K562 (cell line): Measurements from ENCODE around the gene WDR86. TPM values are rescaled to one million over a fixed set of nuclear protein-coding genes. Genes with fewer than 3 reads are reported as not detected.

ENCODE experiments used
- C11orf30 ChIP-seq: fragments of 450-650 bp; IDR thresholded peaks from 2 replicates; pipeline ENCODE4 v1.6.1; 2016; ENCODE audit warnings: low read depth, mild to moderate bottlenecking
- CBX3 ChIP-seq, 2 experiments: IDR thresholded peaks; 1 replicate in 1 of 2; 2 replicates in 1 of 2; pipeline ENCODE4 v1.6.1; 2012; ENCODE audit warnings: inconsistent platforms in 2 of 2, low read length in 2 of 2, borderline replicate concordance in 1 of 2, control low read depth in 1 of 2
- CHD4 ChIP-seq: fragments of 200-600 bp; sonication (generic); IDR thresholded peaks from 3 replicates; pipeline ENCODE4 v1.6.1; 2012; ENCODE audit warnings: low read depth, mild to moderate bottlenecking, mixed read lengths, low read length, inconsistent platforms; ENCODE audit not compliant: insufficient read depth, insufficient replicate concordance, poor library complexity, severe bottlenecking
- EGR1 ChIP-seq: fragments of 450-650 bp; conservative IDR thresholded peaks from 2 replicates; pipeline ENCODE4 v1.6.1; 2017; ENCODE audit warnings: mild to moderate bottlenecking
- FOSL1 ChIP-seq: fragments of 200-800 bp; sonication (Bioruptor generic); conservative IDR thresholded peaks from 2 replicates; pipeline ENCODE4 v1.6.1; 2016; ENCODE audit warnings: missing genetic modification characterization, missing compliant biosample characterization
- FOXK1 ChIP-seq: sonication (generic); formaldehyde crosslinking; IDR thresholded peaks from 2 replicates; pipeline ENCODE4 v1.8.0; 2022; ENCODE audit warnings: missing genetic modification reagents, mild to moderate bottlenecking, borderline replicate concordance
- HCFC1 ChIP-seq: IDR thresholded peaks from 2 replicates; pipeline ENCODE4 v1.6.1; 2012; ENCODE audit warnings: low read depth, low read length, improper control_type of control experiment
- KDM1A ChIP-seq, 2 experiments: fragments of 450-650 bp; IDR thresholded peaks; 2 replicates each; pipeline ENCODE4 v1.6.1; 2016; ENCODE audit warnings: mild to moderate bottlenecking in 2 of 2
- LEF1 ChIP-seq: fragments of 450-650 bp; IDR thresholded peaks from 2 replicates; pipeline ENCODE4 v1.6.1; 2016; ENCODE audit warnings: mild to moderate bottlenecking
- MTA3 ChIP-seq: fragments of 450-650 bp; formaldehyde crosslinking; IDR thresholded peaks from 2 replicates; pipeline ENCODE4 v1.6.1; 2017; ENCODE audit warnings: mild to moderate bottlenecking, borderline replicate concordance
- MYC ChIP-seq, 2 experiments: fragments of 250-450 bp in 1 of 2; sonication (Bioruptor Pico) in 1 of 2; IDR thresholded peaks; 2 replicates each; pipeline versions ENCODE4 v1.5.1 to v1.6.1; 2012 to 2021; ENCODE audit warnings: low read depth in 2 of 2, borderline replicate concordance in 1 of 2, improper control_type of control experiment in 1 of 2, low read length in 1 of 2, mild to moderate bottlenecking in 1 of 2, moderate library complexity in 1 of 2
- POLR2AphosphoS5 ChIP-seq: IDR thresholded peaks from 2 replicates; pipeline ENCODE4 v1.6.1; 2011; ENCODE audit warnings: mild to moderate bottlenecking, low read depth, low read length, moderate library complexity; ENCODE audit not compliant: control insufficient read depth, insufficient read depth
- RBFOX2 ChIP-seq: fragments of 200-400 bp; formaldehyde crosslinking; IDR thresholded peaks from 2 replicates; pipeline ENCODE4 v1.6.1; 2017; ENCODE audit warnings: low read depth, mild to moderate bottlenecking, low read length, moderate library complexity
- SPI1 ChIP-seq: IDR thresholded peaks from 2 replicates; pipeline ENCODE4 v1.6.1; 2011; ENCODE audit warnings: low read depth, low read length, control low read depth, borderline replicate concordance
- TBP ChIP-seq: optimal IDR thresholded peaks from 2 replicates; pipeline ENCODE3; 2011; ENCODE audit warnings: low read depth, low read length, improper control_type of control experiment
- TRIM24 ChIP-seq, 2 experiments: fragments of 450-650 bp; IDR thresholded peaks; 2 replicates each; pipeline ENCODE4 v1.6.1; 2016
- TRIM28 ChIP-seq: fragments of 450-650 bp; IDR thresholded peaks from 2 replicates; pipeline ENCODE4 v1.6.1; 2017
- YY1 ChIP-seq, 3 experiments: IDR thresholded peaks; 2 replicates each; pipeline ENCODE4 v1.6.1; 2011; ENCODE audit warnings: low read length in 2 of 3, mild to moderate bottlenecking in 2 of 3, moderate library complexity in 2 of 3, borderline replicate concordance in 1 of 3, control low read depth in 1 of 3, low read depth in 1 of 3; ENCODE audit not compliant: insufficient read depth in 3 of 3, insufficient replicate concordance in 2 of 3, control insufficient read depth in 1 of 3, insufficient read length in 1 of 3; ENCODE audit errors: extremely low read depth in 1 of 3
- ZBTB17 ChIP-seq: fragments of 450-650 bp; formaldehyde crosslinking; IDR thresholded peaks from 2 replicates; pipeline ENCODE4 v1.4.0; 2020; ENCODE audit warnings: mild to moderate bottlenecking
- ZBTB33 ChIP-seq: sonication (generic); formaldehyde crosslinking; IDR thresholded peaks from 2 replicates; pipeline ENCODE4 v1.8.1; 2023; ENCODE audit warnings: mild to moderate bottlenecking, missing genetic modification reagents
- ZEB2 ChIP-seq: fragments of 450-650 bp; IDR thresholded peaks from 2 replicates; pipeline ENCODE4 v1.6.1; 2016
- ZNF143 ChIP-seq: sonication (generic); formaldehyde crosslinking; IDR thresholded peaks from 2 replicates; pipeline ENCODE4 v1.9.0; 2022; ENCODE audit warnings: mild to moderate bottlenecking, missing genetic modification reagents
- ZNF324 ChIP-seq: fragments of 250-450 bp; sonication (Bioruptor Pico); IDR thresholded peaks from 2 replicates; pipeline ENCODE4 v1.4.0; 2020; ENCODE audit warnings: mild to moderate bottlenecking
- ZNF639 ChIP-seq, 2 experiments: fragments of 200-800 bp in 1 of 2; sonication (Bioruptor generic) in 1 of 2; sonication (generic) in 1 of 2; formaldehyde crosslinking in 1 of 2; IDR thresholded peaks in 1 of 2; conservative IDR thresholded peaks in 1 of 2; 2 replicates each; pipeline versions ENCODE4 v1.5.0 to v1.6.1; 2016 to 2020; ENCODE audit warnings: missing compliant biosample characterization in 1 of 2, missing genetic modification characterization in 1 of 2, missing genetic modification reagents in 1 of 2
- polyA plus RNA-seq, 8 experiments: library from polyadenylated mRNA; depleted of rRNA in 4 of 8; stranded (reverse) in 5 of 8; unstranded in 3 of 8; fragments of >200 nt; fragmentation: Nextera tagmentation in 2 of 8; fragmentation: Illumina TruSeq in 1 of 8; extraction: Ambion mirVana in 2 of 8; extraction: Trizol in 1 of 8; gene quantifications; 2 replicates each; pipeline versions ENCODE4 v1.2.1 to v1.2.3, GENCODE V29; 2011 to 2014; ENCODE audit warnings: inconsistent platforms in 1 of 8, missing spikeins in 1 of 8
- total RNA-seq, 7 experiments: library from RNA; depleted of rRNA in 6 of 7; stranded (reverse); fragments of >200 nt in 6 of 7; fragmentation: Illumina TruSeq in 2 of 7; extraction: Trizol in 2 of 7; gene quantifications; 2 replicates each; pipeline versions ENCODE4 v1.2.1 to v1.2.3, GENCODE V29; 2011 to 2021; ENCODE audit warnings: low replicate concordance in 1 of 7

WDR86 gene
- total and polyA plus RNA-seq, 9 of the 15 experiments (the other 6 are each of a cell fraction or from before 2014, with no cell fraction given) = 0.24 TPM; not detected in 8

- TF ChIP-seq FOSL1 (peak; percentile 93), RBFOX2 (peak; percentile 63), TRIM24 (IDR thresholded peaks at IDR 0.05) (0 out of 4 replicates have a peak, but pooled peaks of 1 of the 2 experiments have one; percentile 17), KDM1A (IDR thresholded peaks at IDR 0.05) (peak in 1 of 2 experiments; percentile 60; a peak in 2 of 4 replicates), YY1 (IDR thresholded peaks at IDR 0.05; ENCODE audit: borderline replicate concordance in 1 of 3, control insufficient read depth in 1 of 3, extremely low read depth in 1 of 3, insufficient read depth in 3 of 3, insufficient read length in 1 of 3, insufficient replicate concordance in 2 of 3, low read depth in 1 of 3, low read length in 2 of 3) (peak in 1 of 3 experiments; percentile 59), FOXK1 (CRISPR knock-in tag) (0 out of 2 replicates have a peak, but pooled peaks have one; percentile 47), TBP (peak; percentile 52), ZBTB17 (CRISPR knock-in tag) (no peak), SPI1 (0 out of 2 replicates have a peak, but pooled peaks have one; percentile 7), CHD4 (no peak), CBX3 (IDR thresholded peaks at IDR 0.05; ENCODE audit: borderline replicate concordance in 1 of 2, low read length in 2 of 2) (0 out of 3 replicates have a peak, but pooled peaks of 1 of the 2 experiments have one; percentile 7), ZNF324 (CRISPR knock-in tag) (no peak), MTA3 (no peak), TRIM28 (no peak), LEF1 (peak; percentile 64; the same call in 1 of the 2 replicates), ZNF143 (CRISPR knock-in tag) (no peak), HCFC1 (0 out of 2 replicates have a peak, but pooled peaks have one; percentile 22), ZEB2 (no peak), ZBTB33 (CRISPR knock-in tag) (peak; percentile 87), C11orf30 (peak; percentile 92), POLR2AphosphoS5 (peak; percentile 49; the same call in 1 of the 2 replicates), MYC (IDR thresholded peaks at IDR 0.05; ENCODE audit: low read depth, low read length) (peak; percentile 44; the same call in 1 of the 2 replicates), MYC (CRISPR knock-in tag; IDR thresholded peaks at IDR 0.05; ENCODE audit: borderline replicate concordance, low read depth) (no peak), EGR1 (peak; percentile 40), ZNF639 (CRISPR knock-in tag; conservative IDR thresholded peaks at IDR 0.05 in 1 of 2, IDR thresholded peaks at IDR 0.05 in 1 of 2) (peak in 1 of 2 experiments; percentile 59; a peak in 1 of 4 replicates)
These were observed 5.4 kb downstream of the WDR86 start (continued) for GRCh38 chr7:151404216-151405011.
